ENCODE data around the gene PCNX2. TPM values are rescaled to one million over a fixed set of nuclear protein-coding genes. Genes with fewer than 3 reads are reported as not detected.

The PCNX2 gene
- polyA plus RNA-seq, 1 donor (not counting 4 experiments of a cell fraction or from before 2014, with no cell fraction given), result 18.0 TPM

DNA sequence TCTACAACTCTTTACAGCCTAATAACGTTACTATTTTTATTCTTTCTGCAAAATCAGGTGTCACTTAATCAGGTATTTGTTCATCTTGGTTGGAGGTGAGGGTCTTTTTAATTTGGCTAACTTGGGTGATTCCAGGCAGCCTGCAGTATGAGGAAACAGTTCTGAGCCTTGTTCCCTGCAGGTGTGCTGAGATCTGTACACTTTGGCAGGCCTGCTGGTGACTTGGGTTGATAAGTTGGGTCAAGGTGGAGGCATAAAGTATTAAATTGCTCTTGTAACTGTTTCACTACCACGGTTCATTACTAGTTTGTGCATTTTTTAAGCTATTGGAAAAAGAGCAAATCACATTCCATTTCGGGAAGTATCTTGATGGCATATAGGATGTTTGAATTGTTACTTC is 42.0 kb upstream of the PCNX2 start:
- Histone ChIP-seq H3K4me3 (ENCODE audit: control insufficient read depth in 2 of 3, extremely low read depth in 1 of 3, insufficient read depth in 2 of 3, low read depth in 1 of 3, low read length in 3 of 3) (no peak overlapping the region), H4K20me1 (ENCODE audit: control insufficient read depth, extremely low read depth, insufficient read depth, low read length) (no peaks in the 10 kb centered on the region), H3K36me3 (ENCODE audit: control insufficient read depth in 2 of 2, extremely low read depth in 1 of 2, insufficient read depth in 2 of 2, low read length in 2 of 2) (no peaks in the 10 kb centered on the region), H3K9me3 (ENCODE audit: control insufficient read depth, low read depth, low read length) (no peaks in the 10 kb centered on the region), H3K27ac (ENCODE audit: control insufficient read depth, insufficient read depth, low read length) (no peak overlapping the region), H3K79me2 (ENCODE audit: control insufficient read depth, insufficient read depth, low read length) (peaks cover 10% of the 10 kb centered on the region), H3K4me2 (ENCODE audit: control insufficient read depth, extremely low read depth, insufficient read depth, low read depth, low read length) (no peak overlapping the region), H3K9ac (ENCODE audit: control insufficient read depth, extremely low read depth, insufficient read depth, low read length) (no peak overlapping the region), H3K4me1 (ENCODE audit: control insufficient read depth, extremely low read depth, insufficient read depth, low read length) (no peaks in the 10 kb centered on the region), H3K9me1 (ENCODE audit: control insufficient read depth, extremely low read depth, insufficient read depth, low read length) (no peaks in the 10 kb centered on the region), H2AFZ (ENCODE audit: control insufficient read depth, low read length) (no peak overlapping the region), H3K27me3 (ENCODE audit: control insufficient read depth, extremely low read depth, insufficient read depth, low read length) (no peaks in the 10 kb centered on the region)
- TF ChIP-seq, protein P1, sequence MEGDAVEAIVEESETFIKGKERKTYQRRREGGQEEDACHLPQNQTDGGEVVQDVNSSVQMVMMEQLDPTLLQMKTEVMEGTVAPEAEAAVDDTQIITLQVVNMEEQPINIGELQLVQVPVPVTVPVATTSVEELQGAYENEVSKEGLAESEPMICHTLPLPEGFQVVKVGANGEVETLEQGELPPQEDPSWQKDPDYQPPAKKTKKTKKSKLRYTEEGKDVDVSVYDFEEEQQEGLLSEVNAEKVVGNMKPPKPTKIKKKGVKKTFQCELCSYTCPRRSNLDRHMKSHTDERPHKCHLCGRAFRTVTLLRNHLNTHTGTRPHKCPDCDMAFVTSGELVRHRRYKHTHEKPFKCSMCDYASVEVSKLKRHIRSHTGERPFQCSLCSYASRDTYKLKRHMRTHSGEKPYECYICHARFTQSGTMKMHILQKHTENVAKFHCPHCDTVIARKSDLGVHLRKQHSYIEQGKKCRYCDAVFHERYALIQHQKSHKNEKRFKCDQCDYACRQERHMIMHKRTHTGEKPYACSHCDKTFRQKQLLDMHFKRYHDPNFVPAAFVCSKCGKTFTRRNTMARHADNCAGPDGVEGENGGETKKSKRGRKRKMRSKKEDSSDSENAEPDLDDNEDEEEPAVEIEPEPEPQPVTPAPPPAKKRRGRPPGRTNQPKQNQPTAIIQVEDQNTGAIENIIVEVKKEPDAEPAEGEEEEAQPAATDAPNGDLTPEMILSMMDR (optimal IDR thresholded peaks at IDR 0.05 in 1 of 3, IDR thresholded peaks at IDR 0.05 in 1 of 3, conservative IDR thresholded peaks at IDR 0.05 in 1 of 3; ENCODE audit: extremely low read depth in 1 of 3, insufficient read depth in 2 of 3, low read length in 3 of 3), result no peak
- no peak for TF ChIP-seq EZH2 (IDR thresholded peaks at IDR 0.05; ENCODE audit: low read length)
- DNase-seq (ENCODE audit: low read depth, low spot score) (no peak), FAIRE-seq (no peak)
- dilution Hi-C loops (cut with MboI; ENCODE audit: extremely low pct_ligation_motif_present, low sequenced_read_pairs), result no loop called here

DNA sequence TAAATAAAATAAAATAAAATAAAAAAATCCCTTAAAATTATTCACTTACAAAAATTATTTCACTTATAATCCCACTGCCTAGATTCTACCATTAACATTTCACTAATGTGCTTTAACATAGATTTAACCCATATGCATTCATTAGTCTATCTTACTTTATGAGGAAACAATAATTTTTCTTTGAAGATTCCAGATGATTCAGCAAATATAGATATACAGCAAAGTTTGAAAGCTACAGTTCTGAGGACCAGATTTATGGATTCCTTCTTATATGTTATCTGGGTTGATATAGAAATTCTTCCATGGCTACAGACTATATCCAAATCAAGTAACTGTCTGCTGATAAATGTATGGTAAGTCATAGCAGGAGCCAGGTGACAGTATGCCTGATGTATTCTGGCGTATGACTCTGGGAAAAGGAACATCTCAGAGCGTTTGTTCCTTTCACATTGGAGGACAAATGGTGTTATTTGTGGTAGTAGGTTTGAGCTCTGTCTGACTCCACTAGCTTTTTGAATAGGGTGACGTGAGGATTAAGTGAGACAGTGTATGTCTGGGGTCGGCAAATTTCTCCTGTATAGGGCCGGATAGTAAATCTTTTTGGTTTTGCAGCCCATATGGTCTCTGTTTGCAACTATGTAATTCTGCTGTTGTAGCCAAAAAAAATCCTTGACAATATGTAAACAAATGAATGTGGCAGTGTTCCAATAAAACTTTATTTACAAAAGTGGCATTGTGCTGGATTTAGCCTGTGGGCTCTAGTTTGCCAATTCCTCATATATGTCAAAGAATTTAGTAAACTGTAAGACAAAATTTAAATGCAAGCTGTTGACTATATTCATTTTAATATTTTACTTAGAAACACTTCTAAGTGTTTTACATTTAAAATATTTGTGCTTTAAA is 41.3 kb upstream of the PCNX2 start:
- no peak overlapping the region for H3K4me3 ChIP-seq (ENCODE audit: control insufficient read depth in 2 of 3, extremely low read depth in 1 of 3, insufficient read depth in 2 of 3, low read depth in 1 of 3, low read length in 3 of 3)
- dilution Hi-C loops (cut with MboI; ENCODE audit: extremely low pct_ligation_motif_present, low sequenced_read_pairs), result no loop called here
- no peaks in the 10 kb centered on the region for H3K36me3 ChIP-seq (ENCODE audit: control insufficient read depth in 2 of 2, extremely low read depth in 1 of 2, insufficient read depth in 2 of 2, low read length in 2 of 2)
- no peaks in the 10 kb centered on the region for H4K20me1 ChIP-seq (ENCODE audit: control insufficient read depth, extremely low read depth, insufficient read depth, low read length)
- H3K9me3 ChIP-seq (ENCODE audit: control insufficient read depth, low read depth, low read length), result no peaks in the 10 kb centered on the region
- H3K79me2 ChIP-seq (ENCODE audit: control insufficient read depth, insufficient read depth, low read length), result peaks cover 15% of the 10 kb centered on the region
- no peaks in the 10 kb centered on the region for H3K4me1 ChIP-seq (ENCODE audit: control insufficient read depth, extremely low read depth, insufficient read depth, low read length)
- no peaks in the 10 kb centered on the region for H3K9me1 ChIP-seq (ENCODE audit: control insufficient read depth, extremely low read depth, insufficient read depth, low read length)
- no peak for FAIRE-seq
- TF ChIP-seq EZH2 (IDR thresholded peaks at IDR 0.05; ENCODE audit: low read length), result no peak
- TF ChIP-seq, protein P1 (optimal IDR thresholded peaks at IDR 0.05 in 1 of 3, IDR thresholded peaks at IDR 0.05 in 1 of 3, conservative IDR thresholded peaks at IDR 0.05 in 1 of 3; ENCODE audit: extremely low read depth in 1 of 3, insufficient read depth in 2 of 3, low read length in 3 of 3), result no peak
- no peak overlapping the region for H2AFZ ChIP-seq (ENCODE audit: control insufficient read depth, low read length)
- no peak overlapping the region for H3K27ac ChIP-seq (ENCODE audit: control insufficient read depth, insufficient read depth, low read length)
- H3K9ac ChIP-seq (ENCODE audit: control insufficient read depth, extremely low read depth, insufficient read depth, low read length), result no peak overlapping the region
- H3K27me3 ChIP-seq (ENCODE audit: control insufficient read depth, extremely low read depth, insufficient read depth, low read length), result no peaks in the 10 kb centered on the region
- no peak overlapping the region for H3K4me2 ChIP-seq (ENCODE audit: control insufficient read depth, extremely low read depth, insufficient read depth, low read depth, low read length)
- no peak for DNase-seq (ENCODE audit: low read depth, low spot score)
